GM12801 (cell line): ENCODE results near the gene CLSTN2.

Experiments used
- TF ChIP-seq, protein P1 (sequence below): IDR thresholded peaks from one replicate; pipeline ENCODE4 v1.5.1; 2011; ENCODE audit warnings: control low read depth; ENCODE audit not compliant: insufficient read length; ENCODE audit errors: extremely low read depth

Gene CLSTN2

DNA sequence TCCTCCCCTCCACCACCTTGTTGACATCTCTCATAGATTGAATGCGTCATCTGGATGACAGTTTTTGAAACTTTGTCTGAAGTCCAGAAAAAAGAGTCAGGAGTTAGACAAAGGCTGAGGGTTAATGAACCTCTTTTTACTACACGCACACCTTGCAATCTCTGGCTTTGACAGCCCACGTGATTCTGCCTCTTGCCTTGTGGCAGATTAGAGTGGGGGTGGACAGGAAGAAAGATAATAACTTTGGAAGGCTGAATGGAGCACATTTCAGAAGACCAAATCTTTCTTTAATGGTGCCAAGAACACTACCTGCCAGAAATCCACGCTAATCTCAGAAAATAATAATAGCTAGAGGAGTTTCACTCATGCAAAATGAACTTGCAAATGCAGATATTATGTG is 415.0 kb downstream of the CLSTN2 start:
- TF ChIP-seq, protein P1, sequence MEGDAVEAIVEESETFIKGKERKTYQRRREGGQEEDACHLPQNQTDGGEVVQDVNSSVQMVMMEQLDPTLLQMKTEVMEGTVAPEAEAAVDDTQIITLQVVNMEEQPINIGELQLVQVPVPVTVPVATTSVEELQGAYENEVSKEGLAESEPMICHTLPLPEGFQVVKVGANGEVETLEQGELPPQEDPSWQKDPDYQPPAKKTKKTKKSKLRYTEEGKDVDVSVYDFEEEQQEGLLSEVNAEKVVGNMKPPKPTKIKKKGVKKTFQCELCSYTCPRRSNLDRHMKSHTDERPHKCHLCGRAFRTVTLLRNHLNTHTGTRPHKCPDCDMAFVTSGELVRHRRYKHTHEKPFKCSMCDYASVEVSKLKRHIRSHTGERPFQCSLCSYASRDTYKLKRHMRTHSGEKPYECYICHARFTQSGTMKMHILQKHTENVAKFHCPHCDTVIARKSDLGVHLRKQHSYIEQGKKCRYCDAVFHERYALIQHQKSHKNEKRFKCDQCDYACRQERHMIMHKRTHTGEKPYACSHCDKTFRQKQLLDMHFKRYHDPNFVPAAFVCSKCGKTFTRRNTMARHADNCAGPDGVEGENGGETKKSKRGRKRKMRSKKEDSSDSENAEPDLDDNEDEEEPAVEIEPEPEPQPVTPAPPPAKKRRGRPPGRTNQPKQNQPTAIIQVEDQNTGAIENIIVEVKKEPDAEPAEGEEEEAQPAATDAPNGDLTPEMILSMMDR, result no peak

DNA sequence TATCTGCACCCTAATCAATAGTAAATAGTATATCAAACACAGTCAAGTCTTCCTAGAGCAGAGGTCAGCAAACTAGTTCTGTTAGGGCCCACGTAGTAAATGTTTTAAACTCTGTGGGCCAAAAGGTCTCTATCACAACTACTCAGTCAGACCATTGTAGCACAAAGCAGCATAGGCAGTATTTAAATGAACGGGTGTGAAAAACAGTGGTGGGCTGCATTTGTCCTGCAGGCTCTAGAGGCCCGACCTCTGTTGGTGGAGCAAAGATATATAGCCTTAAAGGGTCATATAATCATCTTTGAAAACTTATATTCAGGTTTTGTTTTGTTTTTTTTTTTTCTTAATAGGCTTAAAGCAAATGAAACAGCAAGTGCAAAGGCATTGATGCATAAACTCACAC is 416.5 kb downstream of the CLSTN2 start:
- TF ChIP-seq, protein P1, result no peak

DNA sequence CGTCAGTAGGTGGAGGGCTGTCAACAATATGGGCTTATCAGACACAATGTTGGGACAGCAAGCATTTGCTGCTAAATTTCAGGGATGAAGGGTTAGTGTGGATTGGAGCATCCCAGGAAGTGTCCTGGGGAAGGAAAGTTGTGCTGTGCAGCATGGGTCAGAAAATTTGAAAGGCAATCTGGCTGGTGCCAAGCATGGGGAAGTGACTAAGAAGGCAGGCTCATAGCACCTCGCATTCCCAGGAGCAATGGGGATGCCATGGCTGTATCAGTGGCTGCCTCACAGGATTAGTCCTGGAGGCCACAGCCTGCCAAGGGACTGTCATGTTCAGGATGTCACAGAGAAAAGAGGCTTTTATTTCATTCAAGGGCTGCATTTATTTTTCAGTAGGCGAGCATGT is 420.5 kb downstream of the CLSTN2 start:
- TF ChIP-seq, protein P1, result no peak

DNA sequence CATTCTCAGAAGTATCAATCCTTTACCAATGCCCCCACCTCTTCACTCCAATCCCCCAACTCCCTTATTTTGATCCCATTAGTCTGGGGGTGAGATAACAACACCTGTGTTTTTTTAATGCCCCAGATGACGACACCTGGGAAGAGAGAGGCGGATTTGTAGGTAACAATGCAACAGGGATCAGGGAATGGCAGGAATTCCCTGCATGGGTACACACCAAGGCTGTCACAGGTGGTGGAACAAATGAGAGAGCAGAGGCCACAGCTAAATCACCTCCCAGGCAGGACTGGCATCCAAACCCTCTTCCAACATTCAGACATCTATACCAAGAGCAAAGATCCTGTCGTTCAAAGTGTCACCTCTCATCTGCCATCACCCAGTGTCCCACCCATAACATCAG is 423.7 kb downstream of the CLSTN2 start:
- TF ChIP-seq, protein P1, result no peak

DNA sequence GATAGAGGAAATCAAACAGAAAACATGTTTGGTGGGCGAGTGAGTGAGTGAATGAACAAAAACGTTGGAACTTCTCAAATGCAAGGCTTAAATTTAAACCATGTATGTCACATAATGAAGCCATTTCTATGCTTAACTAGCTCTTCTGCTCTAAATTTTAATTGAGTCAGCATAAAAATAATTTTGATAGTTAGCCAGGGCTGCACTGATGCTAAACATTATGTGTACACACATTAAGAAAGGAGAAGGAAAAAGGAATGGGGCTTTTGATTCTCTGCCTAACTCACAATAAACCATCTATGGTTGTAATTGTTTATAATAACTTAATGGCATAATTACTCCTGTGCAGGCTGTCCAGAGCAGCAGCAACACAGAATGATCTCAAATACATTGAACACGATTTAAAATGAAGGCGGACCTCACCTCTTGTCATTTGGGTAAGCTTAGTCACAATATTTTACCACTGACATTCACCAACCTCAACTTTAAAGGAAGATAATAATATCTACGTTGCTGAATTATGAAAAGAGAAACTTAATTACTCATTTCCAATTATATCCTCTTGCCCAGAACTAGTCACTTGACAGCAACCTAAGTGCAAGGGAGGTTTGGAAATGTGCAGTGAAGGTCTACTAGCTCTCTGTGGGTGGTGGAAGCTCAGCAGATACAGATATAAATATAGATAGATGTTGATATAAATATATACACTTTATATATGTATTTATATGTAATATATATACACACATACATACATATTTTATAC is 424.4 kb downstream of the CLSTN2 start:
- TF ChIP-seq, protein P1, result no peak

DNA sequence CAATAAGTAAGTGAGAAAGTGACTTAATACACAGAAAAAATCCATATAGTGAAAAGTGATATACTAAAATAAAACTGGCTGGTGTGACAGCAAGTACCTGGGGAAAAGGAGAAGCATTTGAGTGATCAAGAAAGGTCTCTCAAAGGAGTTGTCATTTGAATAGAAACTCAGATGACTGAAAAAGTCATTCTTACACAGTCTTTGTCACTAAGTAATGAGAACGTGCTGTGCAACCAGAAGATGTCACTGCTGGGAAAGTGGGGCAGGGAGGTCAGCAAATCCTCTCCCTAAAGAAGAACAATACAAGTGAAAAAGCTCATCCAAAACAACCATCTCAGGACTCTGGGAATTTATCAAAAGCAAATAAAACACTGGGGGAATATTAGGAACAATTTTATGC is 425.3 kb downstream of the CLSTN2 start:
- TF ChIP-seq, protein P1, result no peak

DNA sequence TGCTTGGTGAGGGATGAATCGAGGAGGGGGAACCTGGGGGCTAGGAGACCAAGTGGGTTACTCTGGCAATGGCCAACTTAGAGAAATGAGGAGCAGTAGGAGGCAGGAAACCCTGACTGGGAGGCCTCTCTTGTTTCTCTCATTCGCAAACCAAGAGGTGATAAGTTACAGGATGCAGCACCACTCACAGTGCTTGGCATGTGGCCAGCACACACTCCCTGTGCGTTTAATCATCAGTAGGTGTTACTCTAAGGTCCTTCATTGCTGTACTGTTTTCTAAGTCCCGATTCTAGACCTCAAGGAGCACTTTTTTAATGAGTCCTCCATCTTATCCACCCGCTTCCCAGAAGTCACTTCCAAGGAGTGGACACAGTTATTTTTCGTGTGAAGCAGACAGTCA is 428.8 kb downstream of the CLSTN2 start:
- TF ChIP-seq, protein P1, result no peak
